Heart left ventricle (tissue), 13 donors: ENCODE measurements around the gene FZD10.

Experiments used
- CTCF ChIP-seq, 12 donors: fragments of 200-600 bp; sonication (generic) in 4 of 12; IDR thresholded peaks; one replicate each; pipeline versions ENCODE4 v1.5.0 to v1.8.0; 2018 to 2022; ENCODE audit warnings: antibody characterized with exemption in 12 of 12, mild to moderate bottlenecking in 5 of 12
- POLR2A ChIP-seq, 2 donors: fragments of 450-650 bp; IDR thresholded peaks; one replicate each; pipeline ENCODE4 v1.6.1; 2017; ENCODE audit warnings: antibody characterized with exemption in 2 of 2, mild to moderate bottlenecking in 2 of 2, moderate library complexity in 2 of 2
- donor health status: ischemic (EF 13 %, LVEDD 7.1; RV severe dilation, severe dysfunction).
- donor health status: DM: no; HTN: yes; CAD: no.
- donor health status: DM: no; HTN: no; CAD: no.
- donor health status: ischemic (EF 25% LVEDD 6.9; RV normal size, moderate dysfunction).
- donor health status: ischemic (EF 25% LVEDD 5.7; RV mildly dilated, moderate dysfunction).
- donor health status: ischemic (EF 35%, LVEDD 5.7; RV mildly dilated, moderate dysfunction).
- donor health status: nonischemic (EF 11% LVEDD 7.7; RV severe dilation, severe dysfunction).
- donor health status: DM: yes; HTN: yes; CAD: no.
- donor health status: PGD.
- donor health status: ischemic (EF 29% LVEDD 5.4; RV normal size, mild dysfunction).
- donor health status: nonischemic (EF 23%, LVEDD 6.1; RV moderate dilation, normal function).

DNA sequence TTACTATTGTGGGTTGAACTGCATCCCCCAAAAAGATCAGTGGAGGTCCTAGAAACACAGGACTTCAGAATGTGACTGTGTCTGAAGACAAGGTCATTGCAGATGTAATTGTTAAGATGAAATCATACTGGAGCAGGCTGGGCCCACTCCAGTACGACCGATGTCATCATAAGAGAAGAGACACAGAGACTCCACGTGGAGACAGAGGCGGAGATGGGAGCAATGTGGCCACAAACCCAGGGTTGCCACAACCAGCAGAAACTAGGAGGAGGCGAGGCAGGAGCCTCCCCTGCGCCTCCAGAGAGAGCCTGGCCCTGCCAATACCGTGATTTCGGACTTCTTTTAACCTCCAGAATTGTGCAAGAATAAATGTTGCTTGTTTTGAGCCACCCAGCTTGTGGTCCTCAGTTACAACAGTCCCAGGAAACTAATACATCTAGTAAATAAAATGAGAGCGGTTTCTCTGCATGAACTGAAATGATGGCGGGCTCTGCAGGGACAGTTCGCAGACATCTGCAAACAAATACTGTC is 25.7 kb upstream of the FZD10 start:
- TF ChIP-seq CTCF (IDR thresholded peaks at IDR 0.05) (no peak), POLR2A (IDR thresholded peaks at IDR 0.05) (no peak)
